ENCODE data around the gene HCRTR1. TPM values are rescaled to one million over a fixed set of nuclear protein-coding genes. Genes with fewer than 3 reads are reported as not detected.

Gene HCRTR1
- total RNA-seq, 6 experiments from 2014 or later = not detected

DNA sequence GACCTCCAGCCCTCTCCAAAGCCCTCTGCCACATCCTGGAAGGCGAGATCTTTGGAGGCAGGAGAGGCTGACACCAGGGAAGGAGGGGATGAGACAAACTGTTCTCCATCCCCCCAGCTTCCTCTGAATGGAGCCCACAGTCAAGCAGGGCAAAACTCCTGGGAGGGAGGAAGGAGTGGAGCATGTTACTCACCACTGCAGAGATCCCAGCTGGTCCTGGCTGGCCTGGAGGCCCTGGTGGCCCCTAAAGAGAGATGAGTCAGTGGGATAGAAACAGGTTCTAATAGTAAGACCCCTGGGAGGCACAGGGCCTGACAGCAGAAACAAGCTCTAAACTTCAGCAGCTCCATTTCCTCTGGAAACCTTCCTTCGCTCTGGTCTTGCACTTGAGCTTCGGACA, 41.2 kb downstream of the HCRTR1 start:
- TF ChIP-seq, protein P1, sequence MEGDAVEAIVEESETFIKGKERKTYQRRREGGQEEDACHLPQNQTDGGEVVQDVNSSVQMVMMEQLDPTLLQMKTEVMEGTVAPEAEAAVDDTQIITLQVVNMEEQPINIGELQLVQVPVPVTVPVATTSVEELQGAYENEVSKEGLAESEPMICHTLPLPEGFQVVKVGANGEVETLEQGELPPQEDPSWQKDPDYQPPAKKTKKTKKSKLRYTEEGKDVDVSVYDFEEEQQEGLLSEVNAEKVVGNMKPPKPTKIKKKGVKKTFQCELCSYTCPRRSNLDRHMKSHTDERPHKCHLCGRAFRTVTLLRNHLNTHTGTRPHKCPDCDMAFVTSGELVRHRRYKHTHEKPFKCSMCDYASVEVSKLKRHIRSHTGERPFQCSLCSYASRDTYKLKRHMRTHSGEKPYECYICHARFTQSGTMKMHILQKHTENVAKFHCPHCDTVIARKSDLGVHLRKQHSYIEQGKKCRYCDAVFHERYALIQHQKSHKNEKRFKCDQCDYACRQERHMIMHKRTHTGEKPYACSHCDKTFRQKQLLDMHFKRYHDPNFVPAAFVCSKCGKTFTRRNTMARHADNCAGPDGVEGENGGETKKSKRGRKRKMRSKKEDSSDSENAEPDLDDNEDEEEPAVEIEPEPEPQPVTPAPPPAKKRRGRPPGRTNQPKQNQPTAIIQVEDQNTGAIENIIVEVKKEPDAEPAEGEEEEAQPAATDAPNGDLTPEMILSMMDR (IDR thresholded peaks at IDR 0.05) = no peak
- Mint-ChIP-seq H3K36me3 (ENCODE audit: low read depth) (peaks cover 14% of the 10 kb centered on the region), H3K4me1 (ENCODE audit: low read depth) (peaks cover 8% of the 10 kb centered on the region; the same call in 1 of the 2 replicates), H3K27me3 (ENCODE audit: insufficient read depth) (no peaks in the 10 kb centered on the region; the same call in 1 of the 2 replicates), H3K9me3 (no peaks in the 10 kb centered on the region), H3K27ac (no peak overlapping the region), H3K4me3 (no peak overlapping the region)
- DNase-seq = peak; percentile 26

DNA sequence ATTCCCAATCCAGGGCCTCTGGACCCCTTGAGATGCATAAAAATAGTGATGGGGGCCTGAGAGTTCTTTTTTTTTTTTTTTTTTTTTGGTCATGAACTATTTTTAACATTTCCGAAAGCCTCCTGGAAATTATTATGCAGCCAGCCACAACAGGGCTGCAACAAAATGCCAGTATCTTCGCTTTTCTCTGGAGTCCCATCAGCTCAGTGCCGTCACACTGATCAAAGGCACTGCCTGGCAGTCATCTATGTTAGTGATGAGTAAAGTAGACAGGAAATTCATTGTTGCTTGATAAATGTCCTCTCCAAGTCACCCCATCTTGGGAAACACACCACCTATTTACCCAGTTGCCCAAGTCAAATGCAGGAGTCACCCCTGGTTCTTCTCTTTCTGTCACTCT, 42.4 kb downstream of the HCRTR1 start:
- Mint-ChIP-seq H3K36me3 (ENCODE audit: low read depth) (peaks cover 13% of the 10 kb centered on the region; the same call in 1 of the 2 replicates), H3K27ac (no peak overlapping the region; the same call in 1 of the 2 replicates), H3K4me1 (ENCODE audit: low read depth) (peaks cover 8% of the 10 kb centered on the region; the same call in 1 of the 2 replicates), H3K9me3 (no peaks in the 10 kb centered on the region), H3K4me3 (no peak overlapping the region), H3K27me3 (ENCODE audit: insufficient read depth) (no peaks in the 10 kb centered on the region; the same call in none of the 2 replicates)
- TF ChIP-seq, protein P1 (IDR thresholded peaks at IDR 0.05) = no peak
- DNase-seq = no peak

DNA sequence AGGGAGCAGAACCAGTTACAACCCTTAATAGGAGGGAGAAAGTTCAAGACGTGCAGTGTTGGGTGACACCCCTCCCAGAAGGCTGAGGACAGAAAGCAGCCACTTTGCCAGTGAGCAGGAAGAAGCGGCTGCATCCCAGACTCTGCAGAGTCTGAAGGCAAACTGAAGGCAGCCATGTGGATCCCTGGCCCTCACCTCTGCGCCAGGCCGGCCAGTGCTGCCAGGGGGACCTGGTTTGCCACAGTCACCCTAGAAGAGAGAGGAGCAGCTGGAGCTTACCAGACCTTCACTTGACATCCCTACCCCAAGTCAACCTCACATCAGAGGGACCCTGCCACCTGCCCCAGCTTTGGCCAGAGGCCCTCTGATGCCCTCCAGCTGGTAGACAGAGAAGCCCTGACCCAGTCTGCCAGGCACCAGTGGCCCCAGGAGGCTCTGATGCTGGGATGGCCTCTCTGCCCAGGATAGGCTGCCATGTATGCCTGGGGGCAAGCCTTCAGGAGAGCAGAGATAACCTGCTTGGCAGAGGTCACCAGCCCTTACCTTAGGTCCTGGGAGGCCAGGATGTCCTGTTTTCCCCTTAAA, 43.5 kb downstream of the HCRTR1 start:
- Mint-ChIP-seq H3K27ac (no peak overlapping the region), H3K27me3 (ENCODE audit: insufficient read depth) (no peaks in the 10 kb centered on the region; the same call in none of the 2 replicates), H3K36me3 (ENCODE audit: low read depth) (peaks cover 7% of the 10 kb centered on the region; the same call in 1 of the 2 replicates), H3K4me3 (no peak overlapping the region), H3K4me1 (ENCODE audit: low read depth) (peaks cover 8% of the 10 kb centered on the region; the same call in 1 of the 2 replicates), H3K9me3 (no peaks in the 10 kb centered on the region)
- TF ChIP-seq, protein P1 (IDR thresholded peaks at IDR 0.05) = no peak
- no peak for DNase-seq

DNA sequence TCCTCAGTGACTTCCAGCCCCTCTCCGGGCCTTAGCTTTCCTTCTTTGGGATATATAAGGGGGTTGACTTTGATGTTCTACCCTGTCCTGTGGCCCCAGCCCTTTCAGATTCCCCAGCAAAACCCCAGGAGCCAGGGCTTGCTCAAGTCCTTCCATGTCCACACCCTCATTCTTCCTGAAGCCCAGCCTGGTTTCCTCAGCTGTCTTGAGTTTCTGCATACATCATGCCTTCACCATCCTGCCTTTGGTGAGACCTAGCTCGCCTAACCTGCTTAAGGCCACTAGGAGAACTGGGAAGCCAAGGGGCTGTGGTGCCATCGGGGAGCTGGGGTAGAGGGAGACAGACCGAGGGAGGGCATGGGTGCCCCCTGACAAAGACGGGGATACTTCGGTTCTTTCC, 44.4 kb downstream of the HCRTR1 start:
- no peak overlapping the region; the same call in 1 of the 2 replicates for H3K27ac Mint-ChIP-seq
- H3K36me3 Mint-ChIP-seq (ENCODE audit: low read depth) = peaks cover 10% of the 10 kb centered on the region; the same call in 1 of the 2 replicates
- H3K4me1 Mint-ChIP-seq (ENCODE audit: low read depth) = peaks cover 16% of the 10 kb centered on the region
- no peaks in the 10 kb centered on the region for H3K9me3 Mint-ChIP-seq
- no peak overlapping the region for H3K4me3 Mint-ChIP-seq
- no peaks in the 10 kb centered on the region; the same call in none of the 2 replicates for H3K27me3 Mint-ChIP-seq (ENCODE audit: insufficient read depth)
- TF ChIP-seq, protein P1 (IDR thresholded peaks at IDR 0.05) = no peak
- no peak for DNase-seq

DNA sequence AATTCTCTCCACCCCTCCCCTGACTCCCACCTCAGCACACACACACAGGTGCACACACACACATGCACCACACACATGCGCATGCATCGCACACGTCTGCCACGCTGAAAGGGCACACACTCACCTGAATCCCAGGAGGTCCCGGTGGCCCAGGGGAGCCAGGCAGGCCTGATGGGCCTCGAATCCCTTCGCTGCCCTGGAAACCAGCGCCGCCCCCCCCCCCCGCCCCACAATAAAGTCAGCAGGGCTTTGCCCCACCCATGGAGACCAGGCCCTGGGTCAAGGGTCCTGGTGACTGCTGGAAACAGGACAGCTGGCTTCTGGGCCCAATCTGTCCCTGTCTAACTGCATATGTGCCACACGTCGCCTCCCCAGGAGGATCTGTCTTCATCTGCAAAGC, 45.0 kb downstream of the HCRTR1 start:
- Mint-ChIP-seq H3K4me3 (no peak overlapping the region), H3K27ac (no peak overlapping the region), H3K36me3 (ENCODE audit: low read depth) (peaks cover 10% of the 10 kb centered on the region; the same call in 1 of the 2 replicates), H3K9me3 (no peaks in the 10 kb centered on the region), H3K4me1 (ENCODE audit: low read depth) (peaks cover 20% of the 10 kb centered on the region), H3K27me3 (ENCODE audit: insufficient read depth) (no peaks in the 10 kb centered on the region; the same call in none of the 2 replicates)
- no peak for DNase-seq
- TF ChIP-seq, protein P1 (IDR thresholded peaks at IDR 0.05) = no peak
